GM10266 (cell line): ENCODE results near the gene PUM1.

Experiments used
- DNase-seq: peaks from one replicate; pipeline ENCODE4 v3.0.0; 2012; ENCODE audit errors: extremely low spot score
- CTCF ChIP-seq: IDR thresholded peaks from 2 replicates; pipeline ENCODE4 v1.5.1; 2012; ENCODE audit warnings: mild to moderate bottlenecking, low read depth; ENCODE audit not compliant: control insufficient read depth, insufficient read depth; ENCODE audit errors: missing control alignments

PUM1 gene

GRCh38 chr1:31003613-31004230 is 61.8 kb downstream of the PUM1 start:
- TF ChIP-seq CTCF = no peak
- no peak for DNase-seq

DNA sequence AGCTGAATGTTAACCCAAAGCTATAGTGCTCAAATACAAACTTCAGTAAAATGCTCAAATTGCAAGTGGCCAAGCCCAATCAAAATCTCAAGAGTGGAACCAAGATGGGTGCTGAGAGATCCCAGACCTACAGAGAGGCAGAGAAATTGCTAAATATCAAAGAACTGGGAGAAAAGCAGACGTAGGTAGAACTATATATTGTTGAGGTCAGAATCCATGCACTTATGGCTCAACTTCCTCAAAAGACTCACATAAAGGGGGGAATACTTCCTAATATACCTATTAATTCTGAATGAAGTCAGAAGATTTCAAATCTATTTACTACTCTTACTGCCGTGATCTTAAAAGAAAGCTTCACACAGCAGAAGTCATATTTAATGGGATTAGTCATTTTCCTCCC is 65.2 kb downstream of the PUM1 start:
- no peak for TF ChIP-seq CTCF

DNA sequence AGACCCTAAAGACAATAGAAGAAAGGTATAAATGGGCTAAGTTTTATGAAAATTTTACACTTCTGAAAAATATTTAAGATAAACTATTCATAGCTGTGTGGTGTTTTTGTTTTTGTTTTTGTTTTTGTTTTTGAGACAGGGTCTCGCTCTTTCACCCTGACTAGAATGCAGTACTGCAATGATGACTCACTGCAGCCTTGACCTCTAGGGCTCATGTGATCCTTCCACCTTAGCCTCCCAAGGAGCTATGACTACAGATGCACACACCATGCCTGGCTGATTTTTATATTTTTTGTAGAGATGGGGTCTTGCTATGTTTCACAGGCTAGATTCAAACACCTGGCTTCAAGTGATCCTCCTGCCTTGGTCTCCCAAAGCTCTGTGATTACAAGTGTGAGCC is 66.6 kb downstream of the PUM1 start:
- DNase-seq = no peak
- no peak for TF ChIP-seq CTCF

More for the DNA sequence above, 65.2 kb downstream of the PUM1 start:
- no peak for DNase-seq

GRCh38 chr1:30998171-30998570 is 67.3 kb downstream of the PUM1 start:
- no peak for TF ChIP-seq CTCF

GRCh38 chr1:30997463-30998057 is 68.0 kb downstream of the PUM1 start:
- TF ChIP-seq CTCF = no peak
- no peak for DNase-seq

More at GRCh38 chr1:30998171-30998570, 67.3 kb downstream of the PUM1 start:
- DNase-seq = no peak

GRCh38 chr1:30995990-30996612 is 69.4 kb downstream of the PUM1 start:
- no peak for TF ChIP-seq CTCF
- no peak for DNase-seq
